Breast epithelium (tissue), 4 donors: ENCODE measurements around the gene CCDC85C. TPM values are rescaled to one million over a fixed set of nuclear protein-coding genes. Genes with fewer than 3 reads are reported as not detected.

Experiments used
- DNase-seq, 2 donors: peaks; one replicate each; pipeline ENCODE4 v3.0.0-alpha.2; 2019; ENCODE audit warnings: low spot score in 2 of 2
- H3K27ac ChIP-seq, 2 donors: fragments of 200-600 bp; sonication (generic) in 1 of 2; one replicate each; pipeline ENCODE4 v1.5.1; 2016 to 2019; ENCODE audit warnings: mild to moderate bottlenecking in 1 of 2
- H3K27me3 ChIP-seq, 2 donors: fragments of 200-600 bp; sonication (generic) in 1 of 2; one replicate each; pipeline versions ENCODE4 v1.5.1 to v1.6.0; 2017 to 2019; ENCODE audit warnings: control low read depth in 1 of 2, mild to moderate bottlenecking in 1 of 2
- H3K36me3 ChIP-seq: fragments of 200-600 bp; one replicate; pipeline ENCODE4 v1.5.1; 2019
- H3K4me1 ChIP-seq, 2 donors: fragments of 200-600 bp; sonication (generic); one replicate each; pipeline ENCODE4 v1.5.1; 2016 to 2019; ENCODE audit warnings: control low read depth in 1 of 2
- H3K4me3 ChIP-seq, 3 donors: fragments of 200-600 bp; sonication (generic); 1 replicate in 2 of 3; 2 replicates in 1 of 3; pipeline ENCODE4 v1.5.1; 2016 to 2019; ENCODE audit warnings: mild to moderate bottlenecking in 3 of 3, moderate library complexity in 2 of 3
- H3K9me3 ChIP-seq, 2 donors: fragments of 200-600 bp; sonication (generic) in 1 of 2; one replicate each; pipeline ENCODE4 v1.5.1; 2016 to 2019; ENCODE audit warnings: control low read depth in 1 of 2
- POLR2A ChIP-seq: fragments of 450-650 bp; IDR thresholded peaks from one replicate; pipeline ENCODE4 v1.6.1; 2016; ENCODE audit warnings: antibody characterized with exemption, mild to moderate bottlenecking, moderate library complexity
- POLR2AphosphoS5 ChIP-seq, 3 donors: sonication (generic); formaldehyde crosslinking; IDR thresholded peaks; one replicate each; pipeline ENCODE4 v1.6.1; 2017; ENCODE audit warnings: antibody characterized with exemption in 3 of 3
- intact Hi-C: fragments of 100-400 bp; cut with DNase I; formaldehyde crosslinking; loops from one replicate; pipeline ENCODE4 v1.15.1; 2023; ENCODE audit warnings: low total_unique reads
- total RNA-seq, 3 donors: library from RNA; depleted of rRNA; stranded (reverse); fragments of >200 nt; gene quantifications; one replicate each; pipeline ENCODE4 v1.1.0, GENCODE V29; 2016
- TF ChIP-seq, protein P1 (sequence below), 3 donors: fragments of 450-650 bp; IDR thresholded peaks; one replicate each; pipeline ENCODE4 v1.5.1; 2016 to 2017; ENCODE audit warnings: antibody characterized with exemption in 3 of 3, mild to moderate bottlenecking in 3 of 3, moderate library complexity in 3 of 3

Gene CCDC85C
- total RNA-seq, 3 donors from 2014 or later = 1.3 to 8.3 (median 4.3) TPM

DNA sequence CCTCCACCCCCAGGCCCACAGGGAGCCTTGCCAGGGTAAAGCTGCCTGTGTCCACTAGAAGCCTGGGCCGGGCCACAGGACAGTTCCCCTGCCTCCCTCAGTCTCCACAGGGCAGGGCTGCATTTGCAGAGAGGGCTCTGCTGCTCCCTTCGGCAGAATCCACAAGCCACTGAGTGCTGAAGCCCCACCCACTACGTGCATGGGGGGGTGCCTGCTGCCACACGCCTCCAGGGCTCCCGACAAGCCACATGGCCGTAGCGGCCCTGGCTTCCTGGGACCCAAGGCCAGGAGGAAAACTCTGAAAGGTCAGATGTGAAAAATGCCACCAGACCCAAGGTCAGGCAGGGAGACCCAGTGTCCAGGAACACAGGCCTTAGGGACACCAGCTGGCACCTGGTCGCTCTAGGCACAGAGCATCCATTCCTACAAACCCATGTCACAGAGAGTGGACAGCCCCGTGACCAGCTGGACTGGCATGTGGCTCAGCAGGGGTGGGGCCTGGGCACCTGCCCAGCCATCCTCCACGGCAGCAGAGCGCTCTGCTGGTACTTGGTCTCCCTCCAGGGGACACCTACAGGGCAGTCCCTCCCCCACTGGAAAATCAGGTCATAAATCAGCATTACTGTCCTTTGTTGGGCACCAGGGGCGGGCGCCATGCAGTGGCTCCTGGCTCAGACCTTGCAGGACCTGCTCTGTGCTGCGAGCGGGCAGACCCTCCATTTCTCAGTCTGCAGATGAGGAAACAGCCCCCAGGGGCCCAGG, 42.9 kb downstream of the CCDC85C start:
- DNase-seq = peak in 1 of 2 donors; percentile 70
- peak overlapping the region; percentile 79 to 80 for H3K27ac ChIP-seq
- intact Hi-C loops = loop anchor here (5.0 kb wide), 1 partner anchor 41 kb away; the partner anchor contains the start of gene CCDC85C
- no peaks in the 10 kb centered on the region for H3K36me3 ChIP-seq
- no peaks in the 10 kb centered on the region for H3K27me3 ChIP-seq
- H3K4me1 ChIP-seq = peaks cover 17 to 52% of the 10 kb centered on the region in 2 donors
- H3K4me3 ChIP-seq = no peak overlapping the region
- H3K9me3 ChIP-seq = no peaks in the 10 kb centered on the region
- TF ChIP-seq POLR2A (no peak), POLR2AphosphoS5 (IDR thresholded peaks at IDR 0.05) (no peak)
- TF ChIP-seq, protein P1, sequence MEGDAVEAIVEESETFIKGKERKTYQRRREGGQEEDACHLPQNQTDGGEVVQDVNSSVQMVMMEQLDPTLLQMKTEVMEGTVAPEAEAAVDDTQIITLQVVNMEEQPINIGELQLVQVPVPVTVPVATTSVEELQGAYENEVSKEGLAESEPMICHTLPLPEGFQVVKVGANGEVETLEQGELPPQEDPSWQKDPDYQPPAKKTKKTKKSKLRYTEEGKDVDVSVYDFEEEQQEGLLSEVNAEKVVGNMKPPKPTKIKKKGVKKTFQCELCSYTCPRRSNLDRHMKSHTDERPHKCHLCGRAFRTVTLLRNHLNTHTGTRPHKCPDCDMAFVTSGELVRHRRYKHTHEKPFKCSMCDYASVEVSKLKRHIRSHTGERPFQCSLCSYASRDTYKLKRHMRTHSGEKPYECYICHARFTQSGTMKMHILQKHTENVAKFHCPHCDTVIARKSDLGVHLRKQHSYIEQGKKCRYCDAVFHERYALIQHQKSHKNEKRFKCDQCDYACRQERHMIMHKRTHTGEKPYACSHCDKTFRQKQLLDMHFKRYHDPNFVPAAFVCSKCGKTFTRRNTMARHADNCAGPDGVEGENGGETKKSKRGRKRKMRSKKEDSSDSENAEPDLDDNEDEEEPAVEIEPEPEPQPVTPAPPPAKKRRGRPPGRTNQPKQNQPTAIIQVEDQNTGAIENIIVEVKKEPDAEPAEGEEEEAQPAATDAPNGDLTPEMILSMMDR (IDR thresholded peaks at IDR 0.05) = no peak

DNA sequence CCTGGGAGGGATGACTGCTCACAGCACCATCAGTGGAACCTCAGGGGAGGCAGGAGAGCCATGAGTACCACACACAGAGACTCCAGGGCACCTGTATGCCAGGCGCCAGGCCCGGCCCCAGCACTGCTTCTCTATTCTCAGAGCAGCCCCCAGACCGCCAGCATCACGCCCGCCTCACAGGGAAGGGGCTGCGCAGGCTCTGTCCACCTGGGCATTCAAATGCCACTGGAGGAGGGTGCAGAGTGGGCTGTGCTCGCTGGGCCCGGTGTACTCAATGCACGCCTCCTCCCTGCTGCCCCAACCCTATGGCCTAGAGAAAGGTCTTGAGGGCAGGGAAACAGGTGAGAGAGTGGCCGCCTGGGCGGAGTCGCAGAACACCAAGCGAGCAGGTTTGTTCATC, 43.6 kb downstream of the CCDC85C start:
- Histone ChIP-seq H3K9me3 (no peaks in the 10 kb centered on the region), H3K4me1 (peaks cover 16 to 50% of the 10 kb centered on the region in 2 donors), H3K27ac (peak overlapping the region; percentile 79 to 80), H3K27me3 (no peaks in the 10 kb centered on the region), H3K36me3 (no peaks in the 10 kb centered on the region), H3K4me3 (no peak overlapping the region)
- no peak for DNase-seq
- TF ChIP-seq POLR2AphosphoS5 (IDR thresholded peaks at IDR 0.05) = no peak
- TF ChIP-seq POLR2A = no peak
- TF ChIP-seq, protein P1 (IDR thresholded peaks at IDR 0.05) = no peak
- intact Hi-C loops = loop anchor here (5.0 kb wide), 1 partner anchor 42 kb away; the partner anchor contains the start of gene CCDC85C

DNA sequence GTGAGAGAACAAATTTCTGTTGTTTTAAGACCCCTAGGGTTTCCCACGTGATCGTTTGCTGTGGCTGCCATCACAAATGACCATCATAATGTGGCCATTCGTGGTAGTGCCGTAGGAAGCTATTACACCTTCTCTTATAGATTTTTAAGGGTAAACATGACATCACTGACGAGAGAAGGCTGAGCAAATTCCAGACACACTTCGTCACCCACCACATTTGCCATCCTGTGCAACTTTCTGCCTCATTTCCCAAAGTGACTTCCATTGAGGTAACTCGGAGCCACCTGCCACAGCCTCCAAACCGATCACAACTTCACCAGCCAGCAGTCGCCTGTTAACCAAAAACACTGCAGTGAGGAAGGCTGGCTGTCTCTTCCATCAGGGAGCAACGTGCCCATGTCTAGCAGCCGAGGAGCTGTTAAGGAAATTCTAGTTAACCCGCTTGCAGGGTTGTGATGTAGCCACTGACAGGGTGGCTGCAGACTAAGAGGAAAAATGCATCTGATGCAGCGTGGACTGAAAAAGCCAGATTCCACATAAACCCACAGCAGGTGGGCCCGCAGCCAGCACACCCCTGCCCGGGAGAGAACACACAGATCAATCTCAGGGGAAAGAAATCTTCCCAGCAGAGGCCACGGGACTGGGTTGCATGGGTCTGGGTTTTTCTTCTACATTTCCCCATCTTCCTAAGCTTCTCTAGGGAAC, 44.6 kb downstream of the CCDC85C start:
- H3K36me3 ChIP-seq = no peaks in the 10 kb centered on the region
- peak overlapping the region in 1 of 2 donors; percentile 80 for H3K27ac ChIP-seq
- no peak for DNase-seq
- H3K27me3 ChIP-seq = no peaks in the 10 kb centered on the region
- TF ChIP-seq, protein P1 (IDR thresholded peaks at IDR 0.05) = no peak
- H3K4me1 ChIP-seq = peaks cover 6 to 50% of the 10 kb centered on the region in 2 donors
- intact Hi-C loops = no loop called here
- no peaks in the 10 kb centered on the region for H3K9me3 ChIP-seq
- H3K4me3 ChIP-seq = no peak overlapping the region

DNA sequence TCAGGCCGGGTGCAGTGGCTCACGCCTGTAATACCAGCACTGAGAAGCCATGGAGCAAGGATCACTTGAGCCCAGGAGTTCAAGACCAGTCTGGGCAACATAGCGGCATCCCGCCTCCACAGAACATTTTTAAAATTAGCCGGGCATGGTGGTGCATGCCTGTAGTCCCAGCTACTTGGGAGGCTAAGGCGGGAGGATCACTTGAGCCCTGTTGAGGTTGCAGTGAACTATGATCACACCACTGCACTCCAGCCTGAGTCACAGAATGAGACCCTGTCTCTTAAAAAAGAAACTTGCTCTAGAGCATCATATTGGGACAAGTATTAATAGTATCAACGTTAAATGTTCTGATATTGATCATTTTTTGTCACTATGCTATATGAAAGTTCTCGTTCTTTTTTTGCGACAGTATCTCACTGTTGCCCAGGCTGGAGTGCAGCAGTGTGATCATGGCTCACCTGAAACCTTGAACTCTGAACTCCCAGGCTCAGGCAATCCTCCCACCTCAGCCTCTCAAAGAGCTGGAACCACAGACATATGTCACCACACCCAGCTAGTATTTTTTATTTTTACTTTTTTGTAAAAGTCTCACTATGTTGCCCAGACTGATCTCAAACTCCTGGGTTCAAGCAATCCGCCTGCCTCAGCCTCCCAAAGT, 47.7 kb downstream of the CCDC85C start:
- intact Hi-C loops = no loop called here
- Histone ChIP-seq H3K27ac (no peak overlapping the region), H3K27me3 (no peaks in the 10 kb centered on the region), H3K36me3 (no peaks in the 10 kb centered on the region), H3K9me3 (no peaks in the 10 kb centered on the region), H3K4me1 (peaks cover 0 to 32% of the 10 kb centered on the region in 2 donors), H3K4me3 (no peak overlapping the region)
- no peak for DNase-seq
- TF ChIP-seq, protein P1 (IDR thresholded peaks at IDR 0.05) = no peak
- no peak for TF ChIP-seq POLR2AphosphoS5 (IDR thresholded peaks at IDR 0.05)
